ENCODE measurements around the gene KCNIP4.

Gene KCNIP4

DNA sequence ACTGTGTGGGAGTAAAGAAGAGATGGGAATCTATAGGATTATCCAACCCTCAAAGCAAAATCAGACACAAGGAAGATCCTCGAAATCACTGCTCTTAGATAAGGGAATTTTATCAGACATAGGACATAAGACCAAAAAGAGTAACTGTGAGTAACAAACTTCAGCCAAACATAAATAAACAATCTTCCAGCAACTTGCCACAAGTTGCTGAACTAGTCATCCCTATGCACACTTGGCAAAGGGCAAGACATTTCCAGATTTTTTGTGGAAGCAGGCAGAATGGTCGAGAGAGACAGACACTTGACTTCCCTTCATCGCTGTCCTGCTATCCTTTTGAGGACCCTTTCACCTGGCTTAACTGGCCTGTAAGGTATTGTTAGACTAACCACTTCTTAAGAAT, 89.6 kb downstream of the KCNIP4 start:
- DNase-seq (ENCODE audit: extremely low spot score, insufficient read length, low read depth) (no peak), FAIRE-seq (no peak)

DNA sequence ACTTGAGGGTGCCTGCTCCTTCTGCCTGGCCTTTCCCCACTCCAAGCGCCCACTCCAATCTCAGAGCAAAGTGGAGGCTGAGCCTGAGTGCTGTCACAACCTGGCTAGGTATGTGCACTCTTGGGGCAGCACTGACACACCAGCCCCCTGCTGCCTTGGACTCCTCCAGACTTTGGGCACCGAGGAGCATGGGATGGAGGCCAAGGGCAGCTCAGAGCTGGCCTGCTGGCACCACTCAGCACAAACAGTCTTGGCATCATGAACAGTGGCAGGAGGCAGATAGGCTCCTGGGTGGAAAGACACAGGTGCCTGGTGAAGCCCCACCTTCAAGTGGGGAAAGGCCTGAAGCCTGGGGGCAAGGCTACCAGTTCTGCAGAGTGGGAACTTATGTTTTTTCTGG, 91.8 kb downstream of the KCNIP4 start:
- FAIRE-seq (no peak), DNase-seq (ENCODE audit: extremely low spot score, insufficient read length, low read depth) (no peak)

DNA sequence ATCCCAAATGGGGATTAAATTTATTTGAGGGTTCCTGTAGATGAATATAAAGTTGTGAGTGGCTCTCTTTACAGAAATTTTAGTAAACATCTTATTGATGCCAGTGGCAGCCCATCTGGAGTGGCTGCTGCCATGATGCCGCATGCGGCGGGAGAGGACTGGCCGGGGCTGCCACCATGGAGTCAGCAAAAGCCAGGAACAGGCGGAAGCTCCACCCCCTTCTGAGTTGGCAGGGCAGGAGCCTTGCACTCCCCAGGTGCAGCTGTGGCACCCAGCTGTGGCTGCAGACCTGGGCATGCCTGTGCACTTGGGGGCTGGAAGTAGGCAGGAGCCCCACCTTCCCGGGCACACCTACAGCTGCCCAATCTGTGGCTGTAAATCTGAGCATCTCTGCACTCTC, 92.3 kb downstream of the KCNIP4 start:
- FAIRE-seq = no peak
- no peak for DNase-seq (ENCODE audit: extremely low spot score, insufficient read length, low read depth)

DNA sequence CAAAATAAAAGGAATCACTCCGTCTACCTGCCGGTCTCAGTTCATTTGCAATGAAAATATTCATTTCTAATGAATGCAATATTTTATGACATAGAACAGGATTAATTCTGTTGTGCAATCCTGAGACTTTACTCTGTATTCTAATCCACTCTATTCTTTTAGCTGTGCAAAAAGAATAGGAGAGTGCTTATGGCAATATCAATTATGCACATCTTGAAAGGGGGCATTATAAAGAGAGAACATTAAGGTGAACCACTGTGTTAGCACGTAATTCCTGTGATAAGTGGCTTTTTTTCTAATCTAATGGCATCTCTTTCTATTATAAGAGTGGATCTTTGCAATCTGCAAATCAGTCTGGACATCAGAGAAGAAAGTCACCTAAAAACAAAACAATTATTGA, 99.5 kb downstream of the KCNIP4 start:
- FAIRE-seq (no peak), DNase-seq (ENCODE audit: extremely low spot score, insufficient read length, low read depth) (no peak)

DNA sequence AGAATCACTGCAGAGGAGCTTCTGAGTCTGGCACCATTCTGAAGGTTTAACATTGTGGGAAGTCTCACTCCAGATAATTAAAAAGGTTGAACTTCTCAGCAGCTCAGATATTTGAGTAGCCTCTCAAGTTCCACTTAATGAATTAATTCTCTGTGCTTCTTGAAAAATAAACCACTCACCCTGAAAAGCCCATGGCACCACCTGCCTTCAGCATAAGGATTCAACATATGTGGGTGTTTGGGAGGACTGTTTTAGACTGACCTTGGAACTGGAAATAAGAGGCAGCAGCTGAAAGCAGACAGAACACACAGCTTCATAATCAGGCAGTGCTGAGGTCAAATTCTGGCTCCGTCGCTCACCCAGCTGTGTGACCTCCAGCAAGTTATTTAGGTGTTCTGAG, 100.6 kb downstream of the KCNIP4 start:
- FAIRE-seq (no peak), DNase-seq (ENCODE audit: extremely low spot score, insufficient read length, low read depth) (no peak)

DNA sequence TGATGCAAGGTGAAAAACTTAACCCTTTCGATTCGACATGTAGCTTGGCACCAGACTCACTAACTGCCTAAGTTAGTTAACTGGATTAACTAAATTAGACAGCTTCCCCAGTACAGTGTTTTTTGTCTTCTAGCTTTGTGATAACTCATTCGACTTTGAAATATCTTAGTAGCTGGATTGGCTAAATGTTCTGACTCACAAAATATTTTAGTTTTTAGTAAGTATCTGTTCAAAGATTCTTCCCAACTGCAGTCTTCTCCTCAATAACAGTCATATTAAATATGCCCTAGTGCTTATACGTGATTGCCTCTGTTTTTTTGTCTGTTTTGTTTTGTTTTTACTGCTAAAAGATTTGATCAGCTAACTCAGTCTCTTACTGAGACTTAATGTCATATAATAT, 102.9 kb downstream of the KCNIP4 start:
- DNase-seq (ENCODE audit: extremely low spot score, insufficient read length, low read depth) = no peak
- FAIRE-seq = no peak

DNA sequence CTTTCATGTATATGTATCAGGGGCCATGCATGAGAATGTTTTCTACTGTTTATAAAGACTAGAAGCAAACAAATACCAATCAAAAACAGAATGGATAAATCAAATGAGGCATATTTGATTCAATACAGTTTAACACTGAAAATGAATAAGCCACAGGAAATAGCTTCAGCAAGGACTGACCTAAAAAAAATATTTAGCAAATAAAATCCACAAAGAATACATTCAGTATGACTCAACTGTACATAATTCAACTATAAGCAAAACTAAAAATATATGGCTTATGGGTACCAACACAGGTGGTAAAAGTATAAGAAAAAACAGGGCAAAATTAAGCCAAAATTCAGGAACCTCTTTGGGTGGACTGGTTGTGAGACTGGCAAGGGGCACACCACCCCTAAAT, 112.9 kb downstream of the KCNIP4 start:
- DNase-seq (ENCODE audit: extremely low spot score, insufficient read length, low read depth) (no peak), FAIRE-seq (no peak)

DNA sequence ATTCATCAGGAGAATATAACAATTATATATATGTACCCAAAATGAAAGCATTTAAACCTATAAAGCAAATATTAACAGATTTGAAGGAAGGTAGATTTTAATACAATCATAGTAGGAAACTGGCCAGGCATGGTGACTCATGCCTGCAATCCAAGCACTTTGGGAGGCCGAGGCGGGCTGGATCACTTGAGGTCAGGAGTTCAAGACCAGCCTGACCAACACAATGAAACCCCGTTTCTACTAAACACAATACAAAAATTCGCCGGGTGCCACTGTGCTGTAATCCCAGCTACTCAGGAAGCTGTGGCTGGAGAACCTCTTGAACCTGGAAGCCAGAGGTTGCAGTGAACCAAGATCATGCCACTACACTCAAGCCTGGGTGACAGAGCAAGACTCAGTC, 118.3 kb downstream of the KCNIP4 start:
- FAIRE-seq (no peak), DNase-seq (ENCODE audit: extremely low spot score, insufficient read length, low read depth) (no peak)

DNA sequence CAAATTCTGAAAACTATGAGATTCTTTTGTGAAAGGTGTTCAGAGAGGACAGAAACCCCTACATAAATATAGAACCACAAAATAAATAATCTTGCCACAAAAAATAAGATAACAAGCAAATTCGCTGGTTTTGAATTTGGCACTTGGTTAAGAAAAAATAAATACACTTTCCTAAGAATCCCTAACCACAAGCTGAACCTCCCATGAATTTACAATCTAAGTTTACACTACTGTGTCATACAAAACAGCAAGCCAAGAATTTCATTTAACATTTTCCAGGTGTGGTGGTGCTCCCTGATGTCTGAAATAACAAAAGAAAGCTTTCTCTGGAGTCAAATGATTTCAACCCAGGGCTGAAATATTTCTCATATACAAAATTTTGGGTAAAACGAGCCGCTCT, 121.0 kb downstream of the KCNIP4 start:
- FAIRE-seq = no peak
- DNase-seq (ENCODE audit: extremely low spot score, insufficient read length, low read depth) = no peak

DNA sequence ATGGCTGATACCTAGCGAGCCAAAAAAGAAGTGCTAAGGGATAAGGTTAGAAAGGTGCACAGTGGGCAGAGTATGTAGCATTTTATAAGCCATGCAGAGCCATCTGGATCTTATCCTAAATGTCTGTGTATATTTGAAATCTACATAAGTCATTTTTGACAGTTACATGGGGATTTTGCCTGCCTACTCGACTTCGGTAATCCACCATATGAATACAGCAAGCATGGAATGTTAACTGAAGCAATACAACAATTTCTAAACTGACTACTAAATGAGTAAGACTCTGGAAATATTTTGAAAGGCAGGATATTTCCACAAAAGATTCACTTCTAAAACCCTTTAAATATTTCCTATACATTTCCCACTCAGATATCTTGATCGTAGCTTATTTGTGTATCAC, 122.5 kb downstream of the KCNIP4 start:
- FAIRE-seq (no peak), DNase-seq (ENCODE audit: extremely low spot score, insufficient read length, low read depth) (no peak)

DNA sequence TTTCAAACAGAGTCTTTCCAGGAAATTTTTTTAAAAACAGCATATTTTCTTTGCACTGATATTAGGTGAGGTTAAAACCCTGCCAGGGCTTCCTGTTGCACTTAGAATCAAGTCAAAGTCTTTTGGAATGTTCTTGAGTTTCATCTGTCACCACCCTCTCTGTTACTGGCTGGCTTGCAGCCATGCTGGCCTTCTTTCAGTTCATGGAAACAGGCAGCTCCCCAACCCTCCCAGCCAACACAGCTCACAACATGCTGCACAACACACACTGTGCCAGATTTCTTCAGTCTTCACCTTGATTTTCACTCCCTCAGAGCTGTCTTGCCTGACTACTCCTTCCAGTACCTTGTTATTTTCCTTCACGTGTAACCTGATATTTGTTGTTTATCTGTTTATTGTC, 129.5 kb downstream of the KCNIP4 start:
- no peak for DNase-seq (ENCODE audit: extremely low spot score, insufficient read length, low read depth)
- FAIRE-seq = no peak

DNA sequence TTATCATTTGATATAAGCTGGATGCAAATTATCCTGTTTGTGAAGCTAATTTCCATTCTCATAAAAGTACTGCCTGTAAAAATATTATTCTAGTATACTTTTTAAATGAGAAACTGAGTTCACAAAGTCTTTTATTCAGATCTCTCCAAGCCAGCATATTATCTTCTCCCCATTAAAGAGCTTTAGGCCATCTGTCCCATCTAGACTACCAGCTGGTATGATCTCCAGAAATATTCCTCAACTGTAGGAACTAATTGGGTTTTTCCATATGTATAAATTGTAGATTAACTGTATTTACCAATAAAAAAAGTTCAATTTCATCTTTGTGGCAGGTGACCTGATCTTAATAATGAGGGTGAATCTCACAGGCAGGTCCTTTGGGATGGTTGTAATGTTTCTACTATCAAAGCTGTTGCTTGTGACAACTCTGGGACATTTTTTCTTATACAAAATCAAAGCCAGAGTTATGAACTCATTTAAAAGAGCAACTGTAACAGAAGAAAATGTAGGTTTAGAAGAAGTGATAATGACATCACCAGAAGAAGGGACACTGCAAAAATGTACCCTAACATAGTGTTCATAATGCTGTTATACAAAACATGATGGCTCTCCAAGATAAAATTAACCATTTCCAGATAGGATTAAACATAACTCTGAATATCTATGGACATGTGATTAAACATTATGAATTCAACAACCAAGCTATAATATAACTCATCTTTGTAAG, 132.8 kb downstream of the KCNIP4 start:
- FAIRE-seq = no peak
- no peak for DNase-seq (ENCODE audit: extremely low spot score, insufficient read length, low read depth)

DNA sequence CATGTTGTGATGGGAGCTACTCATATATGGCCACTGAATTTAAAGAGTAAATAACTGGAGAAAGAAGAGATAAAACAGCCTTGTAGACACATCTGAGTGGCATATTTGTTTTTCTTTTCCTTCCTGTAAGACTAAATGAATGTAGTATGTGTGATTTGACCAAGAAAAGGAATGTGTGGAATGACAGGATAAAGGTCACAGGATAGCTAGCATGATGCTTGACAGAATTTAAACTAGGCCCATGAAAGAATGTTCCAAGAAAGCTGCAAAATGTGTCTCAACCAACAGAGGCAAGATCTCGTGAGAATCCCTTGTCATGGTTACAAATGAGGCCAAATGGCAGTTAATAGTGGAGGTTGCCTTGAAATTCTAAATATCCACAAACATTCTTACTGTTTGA, 137.0 kb downstream of the KCNIP4 start:
- FAIRE-seq = no peak

DNA sequence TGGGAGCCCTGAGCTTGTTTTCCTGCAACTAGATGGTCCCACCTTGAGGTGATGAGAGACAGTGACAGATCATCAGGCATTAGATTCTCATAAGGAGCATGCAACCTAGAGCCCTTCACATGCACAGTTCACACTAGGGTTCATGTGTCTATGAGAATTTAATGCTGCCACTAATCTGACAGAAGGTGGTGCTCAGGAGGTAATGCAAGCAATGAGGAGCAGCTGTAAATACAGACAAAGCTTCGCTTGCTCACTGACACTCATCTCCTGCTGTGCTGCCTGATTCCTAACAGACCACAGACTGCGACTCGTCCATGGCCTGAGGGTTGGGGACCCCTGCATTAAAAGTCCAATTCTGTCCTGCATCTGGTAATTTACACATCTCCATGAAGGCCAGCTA, 141.6 kb downstream of the KCNIP4 start:
- DNase-seq (ENCODE audit: extremely low spot score, insufficient read length, low read depth) (no peak), FAIRE-seq (no peak)

More for the DNA sequence above, 137.0 kb downstream of the KCNIP4 start:
- no peak for DNase-seq (ENCODE audit: extremely low spot score, insufficient read length, low read depth)

DNA sequence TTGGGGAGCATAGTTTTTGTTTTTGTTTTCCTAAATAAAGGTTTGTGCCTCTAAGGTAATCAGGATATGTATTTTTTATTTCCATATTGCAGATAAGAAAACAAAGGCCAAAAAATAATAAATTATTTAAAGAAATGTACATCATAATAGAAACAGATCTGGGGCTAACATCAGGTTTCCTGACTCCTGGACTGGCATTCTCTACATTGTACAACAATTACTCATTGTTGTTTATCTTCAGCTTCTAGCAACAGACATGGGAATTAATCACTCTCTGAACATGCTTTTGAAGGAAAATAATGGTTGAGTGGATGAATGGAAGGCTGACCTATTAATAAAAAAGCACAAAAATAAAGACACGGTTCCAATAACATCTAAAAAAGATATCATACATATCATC, 146.2 kb downstream of the KCNIP4 start:
- DNase-seq (ENCODE audit: extremely low spot score, insufficient read length, low read depth) = no peak
- no peak for FAIRE-seq

DNA sequence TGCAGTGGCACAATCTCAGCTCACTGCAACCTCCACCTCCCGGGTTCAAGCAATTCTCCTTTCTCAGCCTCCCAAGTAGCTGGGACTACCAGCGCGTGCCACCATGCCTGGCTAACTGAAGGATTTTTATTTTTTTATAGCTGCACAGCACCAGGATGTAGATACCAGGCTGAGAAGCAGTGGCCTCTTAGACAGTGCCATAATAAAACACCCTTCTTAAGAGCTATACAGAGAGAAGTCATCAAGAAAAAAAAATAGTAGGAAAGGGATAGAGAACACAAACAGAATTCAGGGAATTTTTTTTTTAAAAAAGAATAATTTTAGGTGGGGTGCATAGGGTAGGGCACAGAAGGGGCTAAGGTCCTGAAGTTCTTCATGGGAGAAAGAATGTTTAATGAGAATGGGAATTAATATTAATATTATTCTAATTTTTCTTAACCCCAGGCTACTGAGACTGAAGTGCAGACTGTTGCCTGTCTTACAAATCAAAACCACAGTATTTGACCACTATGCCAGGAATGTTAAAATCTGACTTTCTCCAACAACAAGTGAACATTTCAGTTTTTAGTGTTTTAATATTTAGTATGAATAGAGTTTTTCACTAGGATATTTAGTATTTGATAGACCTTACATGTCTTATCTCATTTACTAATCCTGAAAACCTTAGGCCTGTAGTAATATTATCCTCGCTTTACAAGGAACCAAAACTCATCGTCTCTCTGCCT, 146.7 kb downstream of the KCNIP4 start:
- FAIRE-seq (no peak), DNase-seq (ENCODE audit: extremely low spot score, insufficient read length, low read depth) (no peak)

DNA sequence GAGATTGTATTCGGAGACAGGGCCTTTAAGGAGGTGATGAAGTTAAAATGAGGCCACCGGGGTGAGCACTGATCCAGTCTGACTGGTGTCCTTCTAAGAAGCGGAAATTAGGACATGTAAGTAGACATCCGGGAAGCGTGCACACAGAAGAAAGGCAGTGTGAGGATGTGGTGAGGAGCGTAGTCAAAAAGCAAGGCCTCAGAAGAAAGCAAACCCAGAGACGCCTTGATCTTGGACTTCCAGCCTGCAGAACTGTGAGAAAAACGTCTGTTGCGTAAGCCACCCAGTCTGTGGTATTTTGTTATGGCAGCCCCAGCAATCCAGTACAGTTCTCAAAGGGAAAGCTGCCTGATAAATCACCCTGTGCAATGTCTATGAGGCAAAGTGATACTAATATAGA, 153.5 kb downstream of the KCNIP4 start:
- FAIRE-seq (no peak), DNase-seq (ENCODE audit: extremely low spot score, insufficient read length, low read depth) (no peak)

DNA sequence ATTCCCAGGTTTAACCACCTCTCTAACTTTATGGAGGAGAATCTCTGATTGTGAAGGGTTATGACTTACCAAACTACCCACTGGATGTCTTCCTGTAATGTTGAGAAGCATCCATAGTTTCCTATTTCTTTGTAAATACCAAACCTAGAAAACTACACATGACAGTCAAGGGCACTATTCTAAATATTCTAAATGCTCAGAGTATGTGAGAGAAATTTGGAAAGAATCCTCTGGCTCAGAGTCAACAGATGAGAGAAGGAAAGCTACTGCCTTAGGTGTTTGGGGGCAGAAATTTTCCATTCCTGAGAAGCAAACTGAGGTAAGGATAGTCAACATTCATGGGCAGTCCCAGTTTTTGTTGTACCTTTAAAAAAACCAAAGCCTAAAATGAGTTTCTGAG, 155.8 kb downstream of the KCNIP4 start:
- DNase-seq (ENCODE audit: extremely low spot score, insufficient read length, low read depth) = no peak
- no peak for FAIRE-seq

DNA sequence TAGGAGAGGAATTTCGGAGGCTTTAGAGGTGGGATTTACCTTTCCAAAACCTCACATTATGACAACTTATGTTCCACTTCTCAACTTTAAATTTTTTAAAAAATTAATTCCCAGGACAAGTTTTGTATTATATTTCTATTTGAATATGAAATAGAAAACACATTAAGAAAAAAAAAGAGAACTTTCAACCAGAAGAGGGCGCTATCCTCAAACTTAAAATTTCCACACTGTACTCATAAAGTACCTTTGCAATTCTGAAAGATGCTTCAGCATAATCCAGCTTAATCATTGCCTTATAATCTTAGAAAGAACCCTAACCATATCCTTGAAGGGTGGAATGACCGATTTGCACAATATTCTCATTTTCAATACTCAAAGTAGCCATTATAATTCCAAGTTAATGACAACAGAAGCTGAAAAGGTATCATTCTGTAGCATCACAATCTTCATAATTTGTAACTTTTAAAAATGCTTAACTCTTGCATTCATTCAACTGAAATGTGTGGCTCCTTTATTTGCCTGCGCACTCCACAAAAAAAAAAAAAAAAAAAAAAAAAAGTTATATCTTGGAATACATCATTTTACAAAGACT, 158.0 kb downstream of the KCNIP4 start:
- FAIRE-seq (no peak), DNase-seq (ENCODE audit: extremely low spot score, insufficient read length, low read depth) (no peak)

DNA sequence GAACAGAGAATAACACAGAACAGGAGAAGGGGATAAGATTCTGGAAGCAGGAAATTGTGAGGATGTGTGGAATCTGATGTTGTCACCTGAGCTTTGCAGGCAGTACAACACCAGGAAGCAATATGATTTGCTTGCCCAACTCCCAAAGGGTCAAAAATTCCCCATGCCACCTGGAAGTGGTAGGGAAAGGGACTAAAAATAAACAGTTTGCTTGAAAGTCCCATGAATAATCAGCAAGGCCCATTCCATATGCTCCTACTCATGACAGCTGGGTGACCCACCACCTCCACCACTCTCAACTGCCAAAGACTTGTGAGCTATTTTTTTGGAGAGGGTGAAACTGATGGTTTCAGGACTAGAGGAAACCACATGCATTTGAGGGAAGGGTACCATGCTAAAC, 168.4 kb downstream of the KCNIP4 start:
- DNase-seq (ENCODE audit: extremely low spot score, insufficient read length, low read depth) (no peak), FAIRE-seq (no peak)

DNA sequence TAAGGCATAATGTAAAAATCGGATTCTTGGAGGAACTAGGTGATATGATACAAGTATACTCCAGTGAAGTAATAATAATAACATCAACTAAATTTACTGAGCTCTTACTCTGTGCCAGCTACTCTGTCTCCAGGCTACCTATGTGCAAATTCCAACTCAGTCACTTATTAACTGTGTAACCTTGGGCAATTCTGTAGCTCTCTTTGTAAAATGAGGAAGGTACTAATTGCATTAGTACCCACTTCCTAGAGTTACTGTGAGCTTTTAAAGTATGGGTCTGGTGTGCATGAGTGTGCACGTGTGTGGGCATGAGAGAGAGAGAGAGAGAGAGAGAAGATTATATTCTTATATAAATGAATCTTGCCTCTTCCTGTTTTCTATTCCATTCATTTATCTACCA, 169.9 kb downstream of the KCNIP4 start:
- FAIRE-seq (no peak), DNase-seq (ENCODE audit: extremely low spot score, insufficient read length, low read depth) (no peak)

DNA sequence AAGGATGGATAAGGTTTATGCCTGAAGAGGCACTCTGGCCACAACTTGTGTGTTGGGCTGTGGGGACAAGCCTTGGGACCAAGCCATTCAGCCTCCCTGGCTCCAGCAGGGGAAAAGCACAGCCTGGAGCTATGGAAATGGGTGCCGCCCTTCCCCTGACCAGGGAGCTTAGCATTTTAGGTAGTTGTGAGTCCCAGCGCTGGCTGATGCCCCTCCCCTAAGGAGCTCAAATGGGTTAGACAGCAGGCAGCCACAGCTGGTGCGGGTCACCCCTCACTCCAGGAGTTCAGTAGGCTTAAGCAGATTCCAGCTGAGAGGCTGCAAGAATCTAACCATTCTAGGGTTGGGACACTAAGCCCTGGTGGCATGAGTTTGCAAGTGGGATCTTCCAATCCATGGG, 172.9 kb downstream of the KCNIP4 start:
- FAIRE-seq = no peak
- no peak for DNase-seq (ENCODE audit: extremely low spot score, insufficient read length, low read depth)
